Superior temporal gyrus (tissue), 1 donor: ENCODE measurements around the gene TRIO.
A peak's percentile ranks its signal among the peaks of the same experiment; 100 is the strongest.

Experiments
- DNase-seq: peaks from one replicate; pipeline ENCODE4 v3.0.0-alpha.2; 2016; ENCODE audit errors: extremely low spot score

TRIO gene

DNA sequence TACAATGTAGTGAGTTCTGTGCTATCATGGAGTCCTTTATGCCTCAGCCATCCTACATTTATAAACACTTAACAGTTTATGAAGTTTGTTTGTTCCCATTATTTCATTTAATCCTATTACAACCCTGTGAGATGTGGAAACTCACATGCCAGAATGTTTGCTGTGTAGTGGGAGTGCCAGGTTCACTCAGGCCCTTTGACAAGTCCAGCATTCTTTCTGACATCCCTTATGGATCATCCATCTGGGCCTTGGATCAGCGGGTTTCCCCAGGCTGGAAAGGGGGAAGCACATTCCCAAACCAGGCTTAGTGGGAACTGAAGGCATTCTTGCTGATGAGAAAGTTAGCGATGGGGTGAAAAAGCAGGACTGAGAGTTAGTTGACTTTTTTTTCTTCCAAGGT, 310.3 kb downstream of the TRIO start:
- no peak for DNase-seq

DNA sequence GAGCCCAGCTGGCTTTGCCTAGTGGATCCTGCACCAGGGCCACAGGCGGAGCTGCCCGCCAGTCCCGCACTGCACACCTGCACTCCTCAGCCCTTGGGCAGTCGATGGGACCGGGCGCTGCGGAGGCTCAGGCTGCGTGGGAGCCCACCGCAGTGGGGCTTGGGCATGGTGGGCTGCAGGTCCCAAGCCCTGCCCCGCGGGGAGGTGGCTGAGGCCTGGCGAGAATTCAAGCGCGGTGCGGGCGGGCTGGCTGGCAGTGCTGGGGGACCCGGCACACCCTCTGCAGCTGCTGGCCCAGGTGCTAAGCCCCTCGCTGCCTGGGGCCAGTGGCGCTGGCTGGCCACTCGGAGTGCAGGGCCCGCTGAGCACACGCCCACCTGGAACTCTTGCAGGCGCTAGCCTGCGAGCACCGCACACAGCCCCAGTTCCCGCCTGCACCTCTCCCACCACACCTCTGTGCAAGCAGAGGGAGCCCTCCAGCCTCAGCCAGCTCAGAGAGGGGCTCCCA, 312.7 kb downstream of the TRIO start:
- DNase-seq = no peak

DNA sequence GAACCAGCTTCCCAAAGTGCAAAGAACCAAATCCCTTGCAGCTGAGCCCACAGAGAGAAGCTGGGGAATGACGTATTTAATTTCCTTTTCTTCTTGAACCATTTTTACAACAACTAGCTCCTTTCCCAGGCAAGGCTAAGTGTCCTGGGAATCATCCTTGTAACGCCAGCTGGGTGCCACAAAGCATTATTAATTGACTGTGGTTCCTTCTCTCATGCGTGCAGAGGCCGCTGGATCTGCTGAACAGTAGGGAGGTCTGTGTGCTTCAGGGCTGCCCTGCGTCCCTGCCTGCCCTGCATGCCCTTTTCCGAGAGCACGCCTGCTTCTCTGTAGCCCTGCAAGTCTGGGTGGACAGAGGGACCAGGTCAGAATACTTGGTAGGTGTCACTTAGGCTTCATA, 314.3 kb downstream of the TRIO start:
- DNase-seq = no peak

DNA sequence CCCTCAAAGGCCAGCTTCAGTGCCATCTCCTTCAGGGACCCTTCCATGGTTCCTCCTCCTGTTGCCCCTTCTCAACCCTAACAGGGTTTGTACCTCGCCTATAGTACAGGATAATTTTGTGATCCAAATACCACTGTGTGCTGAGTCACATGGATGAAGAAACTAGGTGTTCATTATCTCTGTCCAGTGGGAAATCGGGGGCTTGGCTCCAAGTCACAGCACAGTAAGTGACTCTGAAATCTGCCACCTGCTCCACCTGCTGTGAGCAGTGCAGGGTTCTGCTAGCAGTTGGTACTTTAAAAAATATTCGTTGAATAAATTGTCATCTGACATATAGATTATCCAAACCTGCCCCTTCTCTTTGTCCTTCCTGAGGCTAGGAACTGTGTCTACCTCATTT, 315.3 kb downstream of the TRIO start:
- DNase-seq = no peak

- no peak for DNase-seq
Measured at GRCh38 chr5:14460844-14461398, 317.8 kb downstream of the TRIO start.

DNA sequence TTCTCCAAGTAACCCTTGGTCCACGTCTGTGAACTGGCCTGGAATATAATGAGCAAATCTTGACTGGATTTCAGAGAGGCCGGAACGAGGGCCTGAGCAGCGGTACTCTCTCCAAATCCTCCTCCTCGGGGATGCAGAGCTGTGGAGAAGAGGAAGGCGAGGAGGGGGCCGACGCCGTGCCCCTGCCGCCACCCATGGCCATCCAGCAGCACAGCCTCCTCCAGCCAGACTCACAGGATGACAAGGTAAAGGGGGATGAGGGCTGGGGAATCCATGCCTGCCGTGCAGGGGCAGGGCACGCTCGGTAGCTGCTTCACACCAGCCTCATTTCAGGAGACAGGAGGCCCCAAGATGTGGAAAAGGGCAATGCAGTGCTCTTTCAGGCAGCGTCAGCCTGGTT, 319.5 kb downstream of the TRIO start:
- DNase-seq = no peak

- no peak for DNase-seq
Measured at GRCh38 chr5:14463629-14464028, 320.5 kb downstream of the TRIO start.

- no peak for DNase-seq
Measured at GRCh38 chr5:14464096-14464495, 321.0 kb downstream of the TRIO start.

- no peak for DNase-seq
Measured at GRCh38 chr5:14464671-14465070, 321.5 kb downstream of the TRIO start.

GRCh38 chr5:14465116-14465515, 322.0 kb downstream of the TRIO start:
- DNase-seq = no peak

GRCh38 chr5:14465776-14466175, 322.6 kb downstream of the TRIO start:
- DNase-seq = no peak

GRCh38 chr5:14467251-14467650, 324.1 kb downstream of the TRIO start:
- no peak for DNase-seq

DNA sequence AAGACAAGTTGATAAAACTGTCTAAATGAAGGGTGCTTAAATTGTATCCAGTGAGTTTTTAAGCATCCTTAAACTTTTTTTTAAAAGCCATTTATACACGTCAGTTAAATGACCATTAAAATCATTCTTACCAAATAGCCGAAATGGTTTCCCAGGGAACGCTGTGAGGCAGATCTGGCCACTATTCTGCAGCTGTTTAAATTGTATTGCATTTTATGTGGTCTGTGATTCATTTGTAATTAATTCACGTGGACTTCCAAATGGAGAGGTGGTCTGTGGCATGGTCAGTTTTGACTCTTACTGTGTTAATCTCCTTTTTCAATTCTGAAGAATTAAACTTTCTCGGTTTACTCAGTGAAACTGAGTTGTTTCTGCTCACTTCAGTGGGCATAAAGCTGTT, 324.7 kb downstream of the TRIO start:
- DNase-seq = no peak

DNA sequence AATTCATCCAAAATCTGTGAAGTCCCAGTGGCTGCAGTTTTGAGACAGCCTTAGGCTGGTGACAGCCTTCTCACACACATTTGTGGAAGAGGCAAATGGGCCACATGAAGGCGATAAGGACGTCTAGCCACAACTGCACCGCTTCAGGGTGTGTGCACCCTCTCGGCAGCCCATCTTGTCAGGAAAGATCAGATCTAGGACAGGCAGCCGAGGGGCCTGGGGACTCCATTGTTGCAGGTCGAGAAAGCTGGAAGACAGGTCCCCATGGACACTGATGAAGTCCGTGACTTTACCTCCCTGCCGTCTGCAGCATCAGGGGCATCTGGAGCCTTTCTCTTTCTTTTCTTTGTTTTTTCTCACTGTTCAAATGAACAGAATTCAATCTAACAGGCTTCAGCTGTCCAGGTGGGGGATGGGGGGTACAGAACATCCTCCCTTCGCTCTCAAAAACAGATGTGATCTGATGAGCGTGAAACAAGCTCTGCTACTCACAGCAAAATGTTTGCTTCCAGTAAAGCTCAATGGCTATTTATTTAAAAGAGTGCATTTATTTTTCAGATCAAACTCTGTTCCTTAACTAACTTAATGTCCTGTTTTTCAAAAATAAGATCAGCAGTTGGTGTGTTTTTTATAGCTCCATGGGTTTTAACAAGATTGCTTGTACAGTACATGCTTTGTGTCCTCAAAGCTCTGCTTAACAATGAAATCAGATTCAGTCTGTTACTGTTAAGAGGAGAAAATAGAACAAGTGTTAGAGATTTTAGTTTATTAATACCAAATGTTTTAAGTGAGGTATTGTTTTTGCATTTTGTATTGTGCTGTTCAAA, 326.6 kb downstream of the TRIO start:
- DNase-seq = peak; percentile 50

- no peak for DNase-seq
Measured at GRCh38 chr5:14471507-14471906, 328.4 kb downstream of the TRIO start.

GRCh38 chr5:14472986-14473567, 329.9 kb downstream of the TRIO start:
- DNase-seq = no peak

GRCh38 chr5:14475045-14475444, 331.9 kb downstream of the TRIO start:
- no peak for DNase-seq

DNA sequence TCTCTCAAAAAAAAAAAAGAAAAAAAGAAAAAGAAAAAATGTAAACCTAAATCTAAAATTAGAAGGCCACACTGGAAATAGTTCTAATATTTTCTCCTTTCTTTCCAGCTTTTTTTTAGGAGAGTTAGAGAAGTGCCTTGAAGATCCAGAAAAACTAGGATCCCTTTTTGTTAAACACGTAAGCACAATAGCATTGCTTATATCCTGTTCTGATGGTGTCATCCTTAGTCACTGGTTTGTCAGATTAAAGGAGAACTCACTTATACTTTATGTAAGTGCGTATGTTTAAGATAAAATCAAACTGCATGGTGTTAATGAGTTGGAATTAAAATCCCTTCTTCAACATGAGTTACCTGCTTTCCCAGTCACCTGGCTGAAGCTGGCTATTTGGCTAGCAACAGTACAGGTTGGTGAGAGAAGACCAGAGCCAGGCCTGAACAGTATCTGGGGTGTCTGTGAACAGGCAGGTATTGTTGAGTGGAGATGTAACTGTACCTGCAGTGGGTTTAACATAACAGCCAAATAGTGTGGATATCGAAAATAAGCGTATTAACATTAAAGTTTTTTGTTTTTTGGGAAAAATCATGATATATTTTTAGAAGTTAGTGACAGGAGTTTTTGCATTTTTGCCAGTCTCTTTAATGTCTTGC, 333.8 kb downstream of the TRIO start:
- DNase-seq = no peak

- DNase-seq = no peak
Measured at GRCh38 chr5:14479143-14479696, 336.1 kb downstream of the TRIO start.

GRCh38 chr5:14481349-14481748, 338.2 kb downstream of the TRIO start:
- no peak for DNase-seq

GRCh38 chr5:14482085-14482484, 338.9 kb downstream of the TRIO start:
- no peak for DNase-seq

GRCh38 chr5:14483504-14484157, 340.5 kb downstream of the TRIO start:
- DNase-seq = no peak
